Lower lobe of right lung (tissue), 2 donors: ENCODE measurements around the gene RTP5. TPM values are rescaled to one million over a fixed set of nuclear protein-coding genes. Genes with fewer than 3 reads are reported as not detected.

ENCODE experiments used
- ATAC-seq, 2 donors: fragments of 200-7000 bp; cut with Tn5 transposase; one replicate each; pipeline ENCODE4 v1.9.1; 2020 to 2022; ENCODE audit warnings: mild to moderate bottlenecking in 2 of 2, moderate library complexity in 2 of 2
- DNase-seq: peaks from one replicate; pipeline ENCODE4 v3.0.0-alpha.2; 2020
- H3K27ac ChIP-seq: fragments of 200-600 bp; one replicate; pipeline ENCODE4 v1.8.0; 2022
- H3K27me3 ChIP-seq: fragments of 200-600 bp; one replicate; pipeline ENCODE4 v1.8.0; 2022; ENCODE audit warnings: low read depth
- H3K36me3 ChIP-seq: fragments of 200-600 bp; one replicate; pipeline ENCODE4 v1.8.0; 2022; ENCODE audit warnings: mild to moderate bottlenecking
- H3K4me1 ChIP-seq: fragments of 200-600 bp; one replicate; pipeline ENCODE4 v1.8.0; 2022
- H3K4me3 ChIP-seq: fragments of 200-600 bp; one replicate; pipeline ENCODE4 v1.8.0; 2022; ENCODE audit warnings: mild to moderate bottlenecking
- H3K9me3 ChIP-seq: fragments of 200-600 bp; one replicate; pipeline ENCODE4 v1.8.0; 2022
- intact Hi-C: fragments of 100-400 bp; cut with DNase I; formaldehyde crosslinking; loops from one replicate; pipeline ENCODE4 v1.11.0; 2022
- total RNA-seq: library from RNA; stranded (reverse); fragmentation: NEBNext Ultra II Directional; extraction: Animal tissue kit (Norgen Biotek cat#: 25700); gene quantifications from one replicate; pipeline ENCODE4 v1.2.1, GENCODE V29; 2021
- TF ChIP-seq, protein P1 (sequence below): fragments of 200-600 bp; IDR thresholded peaks from one replicate; pipeline ENCODE4 v1.8.0; 2022; ENCODE audit warnings: antibody characterized with exemption, mild to moderate bottlenecking
- donor health status: DM: no; HTN: yes; CAD: no; lungs with severe emphysema.

Gene RTP5
- total RNA-seq, 1 donor from 2014 or later, result not detected

DNA sequence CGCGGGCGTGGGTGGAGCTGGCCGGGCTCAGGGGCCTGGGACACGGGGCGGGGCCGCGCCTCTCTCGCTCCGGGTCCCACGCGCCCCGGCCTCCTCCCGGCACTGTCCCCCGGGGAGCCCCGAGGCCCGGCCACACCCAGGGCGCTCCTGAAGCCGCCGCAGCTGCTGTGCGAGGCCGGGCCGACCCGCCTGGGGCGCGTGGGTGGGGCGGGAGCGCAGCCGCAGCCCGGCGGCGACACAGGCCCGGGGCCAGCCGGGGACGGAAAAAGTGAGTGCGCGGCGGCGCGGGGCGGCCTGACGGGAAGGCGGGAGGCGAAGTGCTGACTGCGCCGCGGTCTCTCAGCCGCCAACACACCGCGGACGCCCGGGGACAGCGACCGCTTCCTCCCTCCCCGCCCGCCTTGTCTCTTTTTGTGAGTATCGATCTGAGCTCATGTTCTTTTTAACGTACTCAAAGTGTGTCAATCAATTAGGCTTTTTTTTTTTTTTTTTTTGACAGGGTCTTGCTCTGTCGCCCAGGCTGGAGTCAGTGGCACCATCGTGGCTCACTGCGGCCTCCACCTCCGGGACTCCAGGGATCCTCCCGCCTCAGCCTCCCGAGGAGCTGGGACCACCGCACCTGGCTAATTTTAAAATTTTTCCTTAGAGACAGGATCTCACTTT is 25.3 kb upstream of the RTP5 start:
- intact Hi-C loops, result no loop called here
- Histone ChIP-seq H3K27ac (no peak overlapping the region), H3K4me3 (peak overlapping the region; percentile 50), H3K9me3 (no peaks in the 10 kb centered on the region), H3K36me3 (no peaks in the 10 kb centered on the region), H3K27me3 (no peaks in the 10 kb centered on the region), H3K4me1 (peaks cover 15% of the 10 kb centered on the region)
- TF ChIP-seq, protein P1, sequence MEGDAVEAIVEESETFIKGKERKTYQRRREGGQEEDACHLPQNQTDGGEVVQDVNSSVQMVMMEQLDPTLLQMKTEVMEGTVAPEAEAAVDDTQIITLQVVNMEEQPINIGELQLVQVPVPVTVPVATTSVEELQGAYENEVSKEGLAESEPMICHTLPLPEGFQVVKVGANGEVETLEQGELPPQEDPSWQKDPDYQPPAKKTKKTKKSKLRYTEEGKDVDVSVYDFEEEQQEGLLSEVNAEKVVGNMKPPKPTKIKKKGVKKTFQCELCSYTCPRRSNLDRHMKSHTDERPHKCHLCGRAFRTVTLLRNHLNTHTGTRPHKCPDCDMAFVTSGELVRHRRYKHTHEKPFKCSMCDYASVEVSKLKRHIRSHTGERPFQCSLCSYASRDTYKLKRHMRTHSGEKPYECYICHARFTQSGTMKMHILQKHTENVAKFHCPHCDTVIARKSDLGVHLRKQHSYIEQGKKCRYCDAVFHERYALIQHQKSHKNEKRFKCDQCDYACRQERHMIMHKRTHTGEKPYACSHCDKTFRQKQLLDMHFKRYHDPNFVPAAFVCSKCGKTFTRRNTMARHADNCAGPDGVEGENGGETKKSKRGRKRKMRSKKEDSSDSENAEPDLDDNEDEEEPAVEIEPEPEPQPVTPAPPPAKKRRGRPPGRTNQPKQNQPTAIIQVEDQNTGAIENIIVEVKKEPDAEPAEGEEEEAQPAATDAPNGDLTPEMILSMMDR, result peak; percentile 15
- ATAC-seq (peak; percentile 83 to 92), DNase-seq (peak; percentile 73)

DNA sequence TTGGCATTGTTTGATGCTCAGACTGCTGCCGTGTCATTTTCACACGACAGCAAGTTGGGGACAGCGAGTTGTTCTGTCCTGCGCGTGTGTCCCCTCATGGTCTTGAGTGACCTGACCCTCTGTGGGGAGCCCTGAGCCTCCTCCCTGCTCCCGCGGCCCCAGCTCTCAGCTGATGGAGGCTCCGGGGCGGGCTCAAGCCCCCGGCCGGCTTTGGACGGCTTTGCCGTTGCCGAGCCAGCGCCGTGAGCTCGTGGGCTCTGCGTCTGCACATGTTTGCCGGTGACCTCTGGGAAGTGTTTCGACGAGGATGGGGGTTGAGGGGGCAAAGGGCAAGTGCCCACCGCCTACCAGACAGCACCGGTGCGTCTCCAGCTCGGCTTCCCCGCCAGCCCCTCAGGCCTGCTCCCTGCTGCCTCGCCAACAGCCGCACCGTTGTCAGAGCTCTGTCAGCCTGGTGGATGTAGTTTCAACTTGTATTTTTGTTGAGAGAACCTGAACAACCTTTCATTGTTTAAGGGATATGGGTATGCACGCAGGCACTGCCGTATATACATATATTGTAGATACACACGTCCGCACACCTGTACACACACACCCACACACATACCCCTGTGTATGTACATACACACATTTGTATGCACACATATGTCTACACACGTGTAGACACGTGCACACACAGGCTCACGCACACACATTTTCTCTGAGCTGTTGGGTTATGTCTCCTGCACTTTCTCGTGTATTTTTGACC is 24.5 kb upstream of the RTP5 start:
- H3K36me3 ChIP-seq, result no peaks in the 10 kb centered on the region
- no peaks in the 10 kb centered on the region for H3K27me3 ChIP-seq
- H3K9me3 ChIP-seq, result no peaks in the 10 kb centered on the region
- H3K27ac ChIP-seq, result no peak overlapping the region
- TF ChIP-seq, protein P1, result no peak
- intact Hi-C loops, result no loop called here
- peaks cover 15% of the 10 kb centered on the region for H3K4me1 ChIP-seq
- ATAC-seq (no peak), DNase-seq (peak; percentile 41)
- H3K4me3 ChIP-seq, result peak overlapping the region; percentile 50

DNA sequence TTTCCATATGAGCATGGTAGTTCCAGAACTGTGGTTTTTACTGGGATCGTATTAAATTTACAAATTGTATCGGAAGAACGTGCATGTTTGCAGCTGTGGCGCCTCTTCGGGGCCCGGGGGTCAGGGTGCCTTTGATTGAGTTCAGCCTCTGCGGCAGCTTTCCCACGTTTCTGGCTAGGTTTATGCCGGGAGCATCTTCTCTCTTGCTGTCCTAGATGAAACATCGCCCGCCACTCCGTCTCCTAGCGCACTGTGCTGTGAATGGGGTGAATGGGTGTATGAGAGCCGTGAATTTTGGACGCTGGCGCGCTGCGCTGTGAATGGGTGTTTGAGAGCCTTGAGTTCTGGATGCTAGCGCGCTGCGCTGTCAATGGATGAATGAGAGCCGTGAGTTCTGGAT is 23.1 kb upstream of the RTP5 start:
- Histone ChIP-seq H3K27ac (no peak overlapping the region), H3K36me3 (no peaks in the 10 kb centered on the region), H3K9me3 (no peaks in the 10 kb centered on the region), H3K4me1 (peaks cover 15% of the 10 kb centered on the region), H3K27me3 (peaks cover 4% of the 10 kb centered on the region), H3K4me3 (no peak overlapping the region)
- peak; percentile 39 for DNase-seq
- TF ChIP-seq, protein P1, result no peak
- intact Hi-C loops, result no loop called here
- ATAC-seq, result no peak

DNA sequence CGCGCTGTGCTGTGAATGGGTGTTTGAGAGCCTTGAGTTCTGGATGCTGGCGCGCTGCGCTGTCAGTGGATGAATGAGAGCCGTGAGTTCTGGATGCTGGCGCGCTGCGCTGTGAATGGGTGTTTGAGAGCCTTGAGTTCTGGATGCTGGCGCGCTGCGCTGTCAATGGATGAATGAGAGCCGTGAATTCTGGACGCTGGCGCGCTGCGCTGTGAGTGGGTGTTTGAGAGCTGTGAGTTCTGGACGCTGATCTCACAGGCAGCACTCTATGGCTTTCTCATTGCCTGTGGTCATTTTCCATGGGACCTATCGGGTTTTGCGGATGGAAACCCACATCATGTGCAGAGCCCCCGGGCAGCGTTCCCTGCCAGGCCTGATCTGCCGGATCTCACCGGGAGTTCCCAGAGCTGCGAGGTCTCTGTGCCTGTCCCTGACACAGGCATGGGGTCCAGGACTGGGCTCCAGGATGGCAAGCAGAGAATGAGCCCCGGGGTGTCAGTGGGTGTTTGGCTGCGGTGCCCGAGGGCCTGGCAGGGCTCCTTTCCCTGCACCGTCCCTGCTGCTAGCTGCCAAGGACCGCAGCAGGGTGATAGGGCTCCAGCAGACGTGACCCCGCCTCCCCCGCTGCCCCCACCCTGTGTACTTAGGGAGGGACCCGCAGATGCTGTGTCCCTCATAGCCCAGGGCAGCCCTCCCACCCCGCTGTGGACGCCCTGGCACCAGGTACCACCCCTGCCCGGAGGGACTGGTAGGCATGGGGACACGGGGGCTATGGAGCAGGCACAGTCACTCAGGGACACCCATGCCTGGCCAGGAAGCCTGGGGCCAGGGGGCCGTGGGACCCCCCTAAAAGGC is 20.5 kb upstream of the RTP5 start:
- TF ChIP-seq, protein P1, result no peak
- Histone ChIP-seq H3K27ac (no peak overlapping the region), H3K36me3 (no peaks in the 10 kb centered on the region), H3K9me3 (no peaks in the 10 kb centered on the region), H3K4me3 (no peak overlapping the region), H3K4me1 (peaks cover 9% of the 10 kb centered on the region), H3K27me3 (peaks cover 4% of the 10 kb centered on the region)
- intact Hi-C loops, result no loop called here
- ATAC-seq (no peak), DNase-seq (no peak)
